HG02678 (cell line): Measurements from ENCODE around the gene MORC4.
"Not testable (repeated sequence)": the region's sequence is repeated elsewhere in the genome, so short reads cannot be mapped to it uniquely, and the experiment has no call there.

ENCODE experiments used
- ATAC-seq: cut with Tn5 transposase; IDR thresholded peaks from one replicate; pipeline ENCODE4 v1.9.1; 2021; ENCODE audit warnings: mild to moderate bottlenecking, moderate library complexity; ENCODE audit not compliant: unreplicated experiment

Gene MORC4

DNA sequence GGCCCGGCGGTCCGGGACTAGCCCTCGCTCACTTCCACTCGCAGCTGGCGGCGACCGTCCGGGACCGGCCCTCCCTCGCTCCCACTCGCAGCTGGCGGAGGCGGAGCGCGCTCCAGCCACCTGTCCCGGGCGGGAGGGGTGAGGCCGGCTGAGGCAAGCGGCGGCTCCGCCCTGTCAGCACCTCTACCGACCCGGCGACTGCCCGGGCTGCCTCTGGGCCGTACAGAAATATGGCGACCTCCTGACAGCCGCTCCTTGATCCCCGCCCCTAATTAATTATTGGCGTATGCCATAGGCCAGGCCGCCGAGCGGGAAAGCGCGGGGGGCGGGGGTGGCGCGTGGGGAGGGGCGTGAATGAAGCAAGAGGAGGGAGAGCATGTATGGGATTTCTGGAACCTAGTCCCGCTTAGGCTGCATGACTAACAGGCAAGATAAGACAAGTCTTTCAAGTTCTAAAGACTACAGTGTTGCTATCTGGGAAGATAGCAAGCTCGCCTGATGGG lies at the start of gene MORC4:
Gene MORC4 (minus strand): TSS at position 200 of the 503 bp plus-strand sequence. CDS start 243 bp downstream, outside the sequence.
- ATAC-seq: peak; percentile 84

GRCh38 chrX:107047622-107048021 lies 47.6 kb upstream of the MORC4 start:
- ATAC-seq: no peak

DNA sequence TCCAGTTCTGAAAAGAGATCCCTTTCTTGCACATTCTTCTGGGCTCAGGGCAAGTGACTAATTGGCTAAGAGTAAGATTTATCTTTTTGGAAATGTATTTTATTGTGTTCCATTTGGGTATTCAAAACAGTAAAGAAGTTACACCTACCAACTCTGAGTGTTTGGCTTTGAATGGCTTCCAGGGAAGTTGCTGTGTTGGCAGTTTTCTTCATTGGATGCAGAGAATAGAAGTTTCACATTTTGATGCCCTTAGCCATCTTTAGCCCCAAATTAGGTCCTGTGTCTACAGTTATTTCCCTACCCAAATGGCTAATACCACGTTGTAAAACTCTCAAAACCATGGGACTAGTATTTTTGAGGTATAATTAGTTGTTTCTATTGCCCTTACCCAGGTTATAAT lies 29.7 kb upstream of the MORC4 start:
- ATAC-seq: no peak

- no peak for ATAC-seq
Measured at GRCh38 chrX:107025545-107025944, 25.5 kb upstream of the MORC4 start.

DNA sequence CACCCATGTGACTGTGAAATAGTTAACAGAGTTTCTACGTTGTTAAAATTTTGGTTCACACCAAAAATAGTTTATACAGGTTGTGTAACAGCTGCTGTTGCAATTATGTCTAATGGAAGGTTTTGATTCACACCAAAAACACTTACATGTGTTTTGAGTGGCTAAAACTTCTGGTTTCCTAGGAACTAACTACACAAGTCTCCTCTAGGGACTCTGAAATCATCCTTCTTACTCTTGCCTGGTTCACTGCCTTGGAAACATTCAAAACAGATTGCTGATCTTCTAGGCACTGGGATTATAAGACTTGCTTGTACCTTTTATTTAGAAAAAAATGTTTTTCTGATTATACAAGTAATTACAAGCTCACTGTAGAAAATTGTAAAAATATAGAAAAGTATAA lies 14.9 kb upstream of the MORC4 start:
- no peak for ATAC-seq

GRCh38 chrX:107008034-107008433 lies 8.0 kb upstream of the MORC4 start:
- ATAC-seq: no peak

GRCh38 chrX:106999002-106999975 lies 723 bp downstream of the MORC4 start:
- peak; percentile 49 for ATAC-seq

GRCh38 chrX:106997611-106998010 lies 2.4 kb downstream of the MORC4 start:
- no peak for ATAC-seq

DNA sequence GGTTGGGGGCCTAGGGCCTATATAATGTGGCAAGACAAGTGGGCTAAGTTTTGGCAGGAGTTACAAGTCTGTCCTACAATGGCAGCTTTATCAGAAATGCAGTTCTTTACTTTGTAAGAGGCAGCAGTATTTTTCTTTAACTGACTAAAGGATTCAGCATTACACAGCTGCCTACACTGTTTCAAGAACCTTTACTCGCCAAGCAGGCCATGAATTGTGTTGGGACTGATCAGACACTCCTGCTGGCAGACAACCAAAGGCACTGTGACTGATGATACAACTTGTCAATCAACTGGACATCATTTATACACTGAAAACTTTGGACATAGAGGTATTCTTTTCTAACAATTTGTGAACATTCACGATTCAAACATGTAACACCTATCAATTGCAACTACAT lies 4.3 kb downstream of the MORC4 start:
- no peak for ATAC-seq

GRCh38 chrX:106987488-106987887 lies 12.5 kb downstream of the MORC4 start:
- no peak for ATAC-seq

GRCh38 chrX:106980952-106981626 lies 18.9 kb downstream of the MORC4 start:
- no peak for ATAC-seq

- ATAC-seq: no peak
Measured at GRCh38 chrX:106976416-106976815, 23.6 kb downstream of the MORC4 start.

DNA sequence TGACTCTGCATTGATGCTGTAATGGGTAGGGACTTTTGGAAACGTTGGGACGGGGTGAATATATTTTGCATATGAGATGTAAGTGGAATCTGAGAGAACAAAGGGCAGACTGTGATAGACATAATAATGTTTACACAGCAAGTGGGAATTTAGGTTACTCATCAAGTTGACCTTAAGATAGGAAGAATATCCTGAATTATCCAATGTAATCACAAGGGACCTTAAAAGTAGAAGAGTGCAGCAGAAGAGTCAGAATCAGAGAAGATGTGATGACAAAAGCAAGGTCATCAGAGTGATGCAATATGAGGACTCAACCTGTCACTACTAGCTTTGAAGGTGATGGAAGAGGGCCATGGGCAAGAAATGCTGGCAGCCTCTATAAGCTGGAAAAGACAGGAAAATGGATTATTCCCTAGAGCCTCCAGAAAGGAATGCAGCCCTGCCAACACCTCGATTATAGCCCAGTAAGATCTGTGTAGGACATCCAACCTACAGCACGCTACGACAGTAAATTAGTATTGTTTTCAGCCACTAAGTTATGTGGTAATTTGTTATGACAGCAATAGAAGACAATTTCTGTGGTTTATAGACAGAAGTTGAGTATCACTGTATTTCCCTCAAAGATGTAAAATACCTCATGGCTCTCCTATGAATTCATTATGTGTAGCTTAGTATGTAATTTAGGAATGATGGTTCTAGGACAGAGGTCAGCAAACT lies 26.4 kb downstream of the MORC4 start:
- no peak for ATAC-seq

DNA sequence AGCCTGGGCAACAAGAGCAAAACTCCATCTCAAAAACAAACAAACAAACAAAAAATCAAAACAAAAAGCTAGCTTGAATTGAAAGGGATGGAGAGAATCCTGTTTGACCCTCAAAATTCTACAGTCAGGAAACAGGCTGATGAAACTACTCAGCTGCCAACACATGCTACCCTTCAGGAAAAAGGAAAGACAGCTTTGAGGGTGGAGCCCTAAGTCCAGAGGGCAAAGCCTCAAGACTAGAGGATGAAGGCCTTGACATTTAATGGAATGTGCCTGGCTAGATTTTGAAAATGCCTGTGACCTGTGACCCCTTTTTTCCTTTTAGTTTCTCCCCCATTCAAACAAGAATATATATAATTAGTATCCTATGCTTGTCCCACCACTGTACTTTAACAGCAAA lies 27.1 kb downstream of the MORC4 start:
- ATAC-seq: no peak

GRCh38 chrX:106966547-106966946 lies 33.5 kb downstream of the MORC4 start:
- ATAC-seq: not testable (repeated sequence)

GRCh38 chrX:106964290-106964689 lies 35.7 kb downstream of the MORC4 start:
- ATAC-seq: no peak

GRCh38 chrX:106963111-106963510 lies 36.9 kb downstream of the MORC4 start:
- no peak for ATAC-seq

DNA sequence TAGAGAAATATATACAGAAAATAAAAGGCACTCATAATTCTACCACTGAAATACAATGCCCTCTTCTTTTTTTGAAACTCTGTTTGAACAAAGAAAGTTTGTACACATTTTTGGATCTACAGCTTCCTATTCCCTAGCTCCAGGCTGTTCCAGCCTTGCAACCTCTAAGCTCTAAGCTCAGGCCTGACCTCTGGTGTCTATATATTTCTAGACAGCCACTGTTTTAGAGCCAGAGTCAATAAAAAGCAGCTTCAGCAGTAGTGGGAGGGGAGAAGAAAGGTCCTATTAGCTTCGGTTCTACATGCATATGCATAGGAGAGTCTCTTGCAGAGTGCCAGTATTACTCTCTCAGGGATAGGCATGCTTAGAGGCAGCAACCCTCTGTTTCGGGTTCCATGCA lies 40.1 kb downstream of the MORC4 start:
- no peak for ATAC-seq

- ATAC-seq: no peak
Measured at GRCh38 chrX:106957856-106958255, 42.2 kb downstream of the MORC4 start.

DNA sequence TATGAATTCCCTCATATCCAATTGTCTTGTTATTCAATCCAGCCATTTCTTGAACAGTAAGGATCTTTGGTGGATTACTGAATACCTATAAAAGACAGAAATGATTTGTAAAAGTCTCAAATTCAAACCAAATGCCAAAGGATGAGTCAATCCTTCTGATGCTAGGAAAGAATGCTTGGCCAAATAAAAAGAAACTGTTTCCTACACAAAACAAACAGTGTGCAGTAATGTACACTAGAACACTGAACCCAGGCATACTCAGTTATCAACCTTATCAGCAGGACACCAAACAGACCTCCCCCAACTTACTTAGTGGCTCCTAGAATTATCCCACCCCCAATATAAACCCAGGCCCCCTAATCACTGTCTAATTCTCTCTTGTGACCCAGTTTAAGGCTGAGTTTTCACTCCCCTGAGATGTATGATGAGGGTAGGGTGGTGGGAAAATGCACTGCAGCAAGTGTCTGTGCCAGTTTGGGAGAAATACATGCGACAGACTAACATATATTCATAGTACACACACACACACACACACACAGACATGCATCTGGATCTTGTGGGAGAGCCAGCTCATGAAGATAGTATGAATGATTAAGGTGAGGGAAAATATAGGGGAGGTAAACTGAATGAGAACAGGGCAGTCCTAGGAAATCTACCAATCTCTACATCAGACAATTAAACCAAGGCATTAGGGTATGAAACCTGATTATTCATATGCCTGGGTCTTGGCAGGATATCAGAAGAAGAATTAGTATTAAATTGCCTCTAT lies 44.8 kb downstream of the MORC4 start:
- no peak for ATAC-seq
